ENCODE results near the gene CRYGB. TPM values are rescaled to one million over a fixed set of nuclear protein-coding genes. Genes with fewer than 3 reads are reported as not detected.

Gene CRYGB
- total and polyA plus RNA-seq, 2 of the 4 experiments (the other 2 are of a cell fraction) = not detected

DNA sequence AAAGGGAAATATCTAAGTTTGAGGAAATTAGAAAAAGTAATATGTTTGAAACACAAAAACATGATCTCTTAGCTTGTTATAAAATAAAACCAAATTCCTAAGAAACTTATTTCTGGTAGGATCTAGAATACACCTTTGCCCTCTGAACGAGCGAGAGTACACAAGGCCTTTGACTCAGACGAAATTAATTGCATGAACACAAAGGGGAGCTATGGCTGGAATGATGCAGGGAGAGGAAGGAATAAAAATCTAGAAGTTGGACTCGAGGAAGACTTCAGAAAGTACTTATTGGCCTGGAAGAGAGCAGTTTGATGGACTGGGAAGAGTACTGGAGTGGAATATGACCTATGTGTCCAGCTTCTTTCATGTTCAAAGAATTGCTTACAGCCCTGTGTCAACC, 20.7 kb downstream of the CRYGB start:
- Histone ChIP-seq H3K14ac (replicated peaks; ENCODE audit: low read depth, low read length) (no peak overlapping the region), H2AK9ac (replicated peaks; ENCODE audit: low read depth, low read length, poor library complexity) (no peak overlapping the region), H2BK15ac (ENCODE audit: low read depth, low read length) (no peak overlapping the region), H3K36me3 (ENCODE audit: control insufficient read depth, insufficient read depth, low read length) (no peaks in the 10 kb centered on the region), H3K27ac (ENCODE audit: insufficient read depth, low read length) (no peak overlapping the region), H2AFZ (replicated peaks; ENCODE audit: low read length, poor library complexity) (no peak overlapping the region), H3K4me1 (ENCODE audit: control insufficient read depth, insufficient read depth, low read length) (no peaks in the 10 kb centered on the region), H4K8ac (ENCODE audit: low read depth in 2 of 2, low read length in 2 of 2) (no peak overlapping the region), H3K4ac (ENCODE audit: low read depth, low read length) (no peak overlapping the region), H4K20me1 (ENCODE audit: insufficient read depth, low read length) (no peaks in the 10 kb centered on the region), H3K56ac (ENCODE audit: extremely low read depth, insufficient read depth, low read length) (no peak overlapping the region), H3K9me3 (ENCODE audit: control insufficient read depth, insufficient read depth, low read length) (no peaks in the 10 kb centered on the region), H4K5ac (ENCODE audit: low read depth, low read length) (no peak overlapping the region), H2BK5ac (ENCODE audit: low read depth, low read length, poor library complexity, severe bottlenecking) (no peak overlapping the region), H3K4me3 (ENCODE audit: insufficient read depth, low read depth, low read length) (no peak overlapping the region), H2AK5ac (ENCODE audit: low read depth, low read length) (no peak overlapping the region), H4K91ac (ENCODE audit: insufficient read depth, low read depth, low read length) (no peak overlapping the region), H2BK120ac (ENCODE audit: low read depth, low read length) (no peak overlapping the region), H3K79me1 (ENCODE audit: low read depth in 1 of 2, low read length in 2 of 2) (no peaks in the 10 kb centered on the region), H3K23ac (ENCODE audit: low read depth, low read length) (no peak overlapping the region), H3K27me3 (ENCODE audit: control insufficient read depth, insufficient read depth, low read length) (peaks cover 16% of the 10 kb centered on the region), H3K9me1 (ENCODE audit: insufficient read depth, low read length) (no peaks in the 10 kb centered on the region), H3K18ac (ENCODE audit: low read depth, low read length) (no peak overlapping the region), H2BK20ac (ENCODE audit: low read depth, low read length) (no peak overlapping the region), H3K9ac (ENCODE audit: low read depth, low read length) (no peak overlapping the region), H3K4me2 (ENCODE audit: low read depth, low read length) (no peak overlapping the region)
- WGBS, 2 experiments (ENCODE audit: extremely low coverage in 2 of 2, insufficient read length in 1 of 2) = 58% methylated on average over 4 of the region's 4 CpGs; no CpG with 5 or more reads in 1 of the 2 experiments
- POLR2A ChIA-PET (ENCODE audit: unreplicated experiment) = interaction anchor here (0.7 kb wide), 1 partner anchor 56 kb away, joined by 4 read pairs; no protein-coding TSS in a partner anchor
- BruUV-seq (replicated peaks) = no TSS peak
- dilution Hi-C loops (cut with HindIII; ENCODE audit: low sequenced_read_pairs, unreplicated experiment) (no loop called here), in situ Hi-C loops (cut with MboI; ENCODE audit: low sequenced_read_pairs) (no loop called here), intact Hi-C loops (cut with micrococcal nuclease) (no loop called here)
- no peak for DNase-seq
- no peak for TF ChIP-seq CHD1 (IDR thresholded peaks at IDR 0.05; ENCODE audit: low read depth, low read length)
- TF ChIP-seq, protein P1, sequence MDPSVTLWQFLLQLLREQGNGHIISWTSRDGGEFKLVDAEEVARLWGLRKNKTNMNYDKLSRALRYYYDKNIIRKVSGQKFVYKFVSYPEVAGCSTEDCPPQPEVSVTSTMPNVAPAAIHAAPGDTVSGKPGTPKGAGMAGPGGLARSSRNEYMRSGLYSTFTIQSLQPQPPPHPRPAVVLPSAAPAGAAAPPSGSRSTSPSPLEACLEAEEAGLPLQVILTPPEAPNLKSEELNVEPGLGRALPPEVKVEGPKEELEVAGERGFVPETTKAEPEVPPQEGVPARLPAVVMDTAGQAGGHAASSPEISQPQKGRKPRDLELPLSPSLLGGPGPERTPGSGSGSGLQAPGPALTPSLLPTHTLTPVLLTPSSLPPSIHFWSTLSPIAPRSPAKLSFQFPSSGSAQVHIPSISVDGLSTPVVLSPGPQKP (IDR thresholded peaks at IDR 0.05; ENCODE audit: borderline replicate concordance, low read depth, low read length) = no peak
- TF ChIP-seq NFE2L2 (IDR thresholded peaks at IDR 0.05; ENCODE audit: low read depth, low read length) = no peak
- TF ChIP-seq, protein P2, sequence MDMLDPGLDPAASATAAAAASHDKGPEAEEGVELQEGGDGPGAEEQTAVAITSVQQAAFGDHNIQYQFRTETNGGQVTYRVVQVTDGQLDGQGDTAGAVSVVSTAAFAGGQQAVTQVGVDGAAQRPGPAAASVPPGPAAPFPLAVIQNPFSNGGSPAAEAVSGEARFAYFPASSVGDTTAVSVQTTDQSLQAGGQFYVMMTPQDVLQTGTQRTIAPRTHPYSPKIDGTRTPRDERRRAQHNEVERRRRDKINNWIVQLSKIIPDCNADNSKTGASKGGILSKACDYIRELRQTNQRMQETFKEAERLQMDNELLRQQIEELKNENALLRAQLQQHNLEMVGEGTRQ (IDR thresholded peaks at IDR 0.05; ENCODE audit: low read depth, low read length) = no peak
- TF ChIP-seq, protein P3, sequence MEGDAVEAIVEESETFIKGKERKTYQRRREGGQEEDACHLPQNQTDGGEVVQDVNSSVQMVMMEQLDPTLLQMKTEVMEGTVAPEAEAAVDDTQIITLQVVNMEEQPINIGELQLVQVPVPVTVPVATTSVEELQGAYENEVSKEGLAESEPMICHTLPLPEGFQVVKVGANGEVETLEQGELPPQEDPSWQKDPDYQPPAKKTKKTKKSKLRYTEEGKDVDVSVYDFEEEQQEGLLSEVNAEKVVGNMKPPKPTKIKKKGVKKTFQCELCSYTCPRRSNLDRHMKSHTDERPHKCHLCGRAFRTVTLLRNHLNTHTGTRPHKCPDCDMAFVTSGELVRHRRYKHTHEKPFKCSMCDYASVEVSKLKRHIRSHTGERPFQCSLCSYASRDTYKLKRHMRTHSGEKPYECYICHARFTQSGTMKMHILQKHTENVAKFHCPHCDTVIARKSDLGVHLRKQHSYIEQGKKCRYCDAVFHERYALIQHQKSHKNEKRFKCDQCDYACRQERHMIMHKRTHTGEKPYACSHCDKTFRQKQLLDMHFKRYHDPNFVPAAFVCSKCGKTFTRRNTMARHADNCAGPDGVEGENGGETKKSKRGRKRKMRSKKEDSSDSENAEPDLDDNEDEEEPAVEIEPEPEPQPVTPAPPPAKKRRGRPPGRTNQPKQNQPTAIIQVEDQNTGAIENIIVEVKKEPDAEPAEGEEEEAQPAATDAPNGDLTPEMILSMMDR (conservative IDR thresholded peaks at IDR 0.05; ENCODE audit: low read depth, low read length) = no peak
- TF ChIP-seq RAD21 (IDR thresholded peaks at IDR 0.05; ENCODE audit: low read length) = no peak
- no peak for TF ChIP-seq RCOR1 (IDR thresholded peaks at IDR 0.05; ENCODE audit: insufficient replicate concordance, low read length)
- no peak for TF ChIP-seq POLR2A (IDR thresholded peaks at IDR 0.05; ENCODE audit: low read depth, low read length)
- CTCF ChIA-PET = interaction anchor here (1.0 kb wide), 1 partner anchor 85 kb away, joined by 5 read pairs; no protein-coding TSS in a partner anchor
- ATAC-seq (ENCODE audit: low read depth) = no peak

All from IMR-90 (cell line).